Astrocyte of the spinal cord (primary cell): ENCODE results near the gene RNF34.
"Not testable (repeated sequence)": the region's sequence is repeated elsewhere in the genome, so short reads cannot be mapped to it uniquely, and the experiment has no call there.

ENCODE experiments used
- DNase-seq: peaks from one replicate; pipeline ENCODE4 v3.0.0; 2011; ENCODE audit warnings: low read depth, low spot score
- H3K4me3 ChIP-seq: 2 replicates; pipeline ENCODE4 v1.5.1; 2011; ENCODE audit warnings: low read depth, mild to moderate bottlenecking, low read length, moderate library complexity
- in situ Hi-C: cut with HindIII; loops from 2 replicates; pipeline ENCODE4 v1.10.0; 2017; ENCODE audit warnings: low sequenced_read_pairs
- TF ChIP-seq, protein P1 (sequence below): IDR thresholded peaks from 2 replicates; pipeline ENCODE4 v1.5.1; 2012; ENCODE audit warnings: low read depth, mild to moderate bottlenecking, low read length, inconsistent platforms

The RNF34 gene

DNA sequence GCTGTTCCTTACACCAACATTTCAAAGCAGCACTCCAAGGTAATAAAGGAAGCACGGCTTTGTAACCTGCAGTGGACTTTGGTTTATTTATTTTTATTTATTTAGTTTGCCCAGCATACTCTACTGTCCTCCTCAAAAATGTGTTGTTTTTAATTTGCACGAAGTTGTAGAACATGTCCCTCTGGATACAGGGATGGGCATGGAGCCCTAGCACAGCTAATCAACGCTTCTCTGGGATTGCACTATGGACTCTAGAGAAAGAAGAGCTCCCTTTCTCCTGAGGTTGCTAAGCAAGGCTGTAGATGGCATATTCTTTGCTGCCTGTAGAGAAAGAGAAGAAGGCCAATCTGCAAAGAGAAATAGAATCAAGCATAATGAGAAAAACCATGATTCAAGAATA is 41.8 kb upstream of the RNF34 start:
- in situ Hi-C loops = no loop called here
- DNase-seq = no peak
- TF ChIP-seq, protein P1, sequence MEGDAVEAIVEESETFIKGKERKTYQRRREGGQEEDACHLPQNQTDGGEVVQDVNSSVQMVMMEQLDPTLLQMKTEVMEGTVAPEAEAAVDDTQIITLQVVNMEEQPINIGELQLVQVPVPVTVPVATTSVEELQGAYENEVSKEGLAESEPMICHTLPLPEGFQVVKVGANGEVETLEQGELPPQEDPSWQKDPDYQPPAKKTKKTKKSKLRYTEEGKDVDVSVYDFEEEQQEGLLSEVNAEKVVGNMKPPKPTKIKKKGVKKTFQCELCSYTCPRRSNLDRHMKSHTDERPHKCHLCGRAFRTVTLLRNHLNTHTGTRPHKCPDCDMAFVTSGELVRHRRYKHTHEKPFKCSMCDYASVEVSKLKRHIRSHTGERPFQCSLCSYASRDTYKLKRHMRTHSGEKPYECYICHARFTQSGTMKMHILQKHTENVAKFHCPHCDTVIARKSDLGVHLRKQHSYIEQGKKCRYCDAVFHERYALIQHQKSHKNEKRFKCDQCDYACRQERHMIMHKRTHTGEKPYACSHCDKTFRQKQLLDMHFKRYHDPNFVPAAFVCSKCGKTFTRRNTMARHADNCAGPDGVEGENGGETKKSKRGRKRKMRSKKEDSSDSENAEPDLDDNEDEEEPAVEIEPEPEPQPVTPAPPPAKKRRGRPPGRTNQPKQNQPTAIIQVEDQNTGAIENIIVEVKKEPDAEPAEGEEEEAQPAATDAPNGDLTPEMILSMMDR = no peak
- H3K4me3 ChIP-seq = no peak overlapping the region

DNA sequence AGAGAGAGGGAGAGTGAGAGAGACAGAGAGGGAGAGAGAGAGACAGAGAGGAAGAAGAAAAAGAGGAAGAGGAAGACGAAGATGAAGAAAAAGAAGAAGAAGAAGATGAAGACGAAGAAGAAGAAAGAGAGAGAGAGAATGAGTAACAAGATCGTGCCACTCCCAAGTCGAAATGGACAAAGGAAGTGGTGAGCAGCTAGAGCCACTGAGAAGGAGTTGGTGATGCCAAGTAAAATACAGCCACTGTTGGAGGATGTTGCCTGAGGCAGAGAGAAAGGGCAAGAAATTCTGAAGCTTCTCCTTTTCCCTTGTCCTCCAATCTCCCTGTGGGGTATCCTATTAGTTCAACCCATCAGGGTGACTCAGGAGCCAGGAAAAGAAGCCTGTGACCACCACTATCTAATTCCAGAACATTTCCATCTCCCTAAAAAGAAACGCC is 35.2 kb upstream of the RNF34 start:
- peak; percentile 29 for DNase-seq
- in situ Hi-C loops = no loop called here

DNA sequence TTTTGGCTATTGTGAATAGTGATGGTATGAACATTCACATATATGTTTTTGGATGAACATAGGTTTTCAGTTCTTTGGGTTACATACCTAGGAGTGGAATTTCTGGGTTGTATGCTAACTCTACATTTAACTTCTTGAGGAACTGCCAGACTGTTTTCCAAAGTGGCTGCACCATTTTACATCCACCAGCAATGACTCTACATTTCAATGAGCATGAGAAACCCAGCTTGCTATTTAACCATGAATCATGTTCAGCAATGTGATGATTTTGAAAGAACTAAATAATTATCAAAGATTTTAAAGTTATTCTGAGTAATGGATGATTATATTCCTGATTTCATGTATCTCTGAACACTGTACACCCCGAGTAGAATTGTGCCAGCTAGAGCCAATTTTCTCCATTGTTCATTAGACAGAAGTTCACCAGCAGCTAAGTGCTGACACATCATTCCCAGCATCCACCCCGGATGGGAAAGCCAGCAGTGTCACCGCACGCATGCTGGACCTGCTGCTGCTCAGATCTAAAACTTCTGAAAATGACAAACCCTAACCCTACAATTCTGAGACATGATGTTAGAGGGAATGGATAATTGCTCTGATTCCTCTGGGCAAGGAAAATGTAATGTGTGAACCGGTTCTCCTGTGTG is 34.4 kb upstream of the RNF34 start:
- H3K4me3 ChIP-seq = no peak overlapping the region
- TF ChIP-seq, protein P1 = no peak
- in situ Hi-C loops = no loop called here
- no peak for DNase-seq

More for the DNA sequence above, 35.2 kb upstream of the RNF34 start:
- no peak overlapping the region for H3K4me3 ChIP-seq
- TF ChIP-seq, protein P1 = no peak

DNA sequence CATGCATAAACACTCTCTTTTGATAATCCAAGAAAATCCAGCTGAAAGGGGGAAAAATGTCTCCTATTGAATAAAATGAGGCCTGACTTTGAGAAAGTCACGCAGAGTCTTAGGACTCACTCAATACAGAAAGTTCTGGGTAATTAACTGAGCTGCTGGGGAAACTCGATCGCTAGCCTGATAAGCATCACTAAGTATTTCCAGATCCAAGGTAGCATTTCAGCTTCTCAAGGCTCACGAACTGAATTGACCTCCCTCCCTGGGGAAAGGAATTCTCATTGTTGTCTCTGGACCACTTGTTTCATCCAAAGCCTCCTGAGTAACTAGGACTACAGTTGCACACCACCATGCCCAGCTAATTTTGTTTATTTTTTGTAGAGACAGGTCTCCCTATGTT is 33.9 kb upstream of the RNF34 start:
- no peak for DNase-seq
- H3K4me3 ChIP-seq = no peak overlapping the region
- in situ Hi-C loops = no loop called here

DNA sequence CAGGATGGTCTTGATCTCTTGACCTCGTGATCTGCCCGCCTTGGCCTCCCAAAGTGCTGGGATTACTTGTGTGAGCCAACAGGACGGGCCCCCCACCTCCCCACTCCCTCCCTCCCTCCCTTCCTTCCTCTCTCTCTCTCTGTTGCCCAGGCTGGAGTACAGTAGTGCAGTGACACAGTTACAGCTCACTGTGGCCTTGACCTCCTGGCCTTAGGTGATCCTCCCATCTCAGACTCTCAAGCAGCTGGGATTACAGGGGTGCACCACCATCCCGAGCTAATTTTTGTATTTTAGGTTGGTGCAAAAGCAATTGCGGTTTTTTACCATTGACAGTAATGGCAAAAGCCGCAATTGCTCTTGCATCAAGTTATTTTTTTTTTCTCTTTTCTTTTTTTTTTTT is 28.5 kb upstream of the RNF34 start:
- in situ Hi-C loops = no loop called here
- DNase-seq = no peak
- no peak overlapping the region for H3K4me3 ChIP-seq
- TF ChIP-seq, protein P1 = no peak

More for the DNA sequence above, 33.9 kb upstream of the RNF34 start:
- TF ChIP-seq, protein P1 = no peak

DNA sequence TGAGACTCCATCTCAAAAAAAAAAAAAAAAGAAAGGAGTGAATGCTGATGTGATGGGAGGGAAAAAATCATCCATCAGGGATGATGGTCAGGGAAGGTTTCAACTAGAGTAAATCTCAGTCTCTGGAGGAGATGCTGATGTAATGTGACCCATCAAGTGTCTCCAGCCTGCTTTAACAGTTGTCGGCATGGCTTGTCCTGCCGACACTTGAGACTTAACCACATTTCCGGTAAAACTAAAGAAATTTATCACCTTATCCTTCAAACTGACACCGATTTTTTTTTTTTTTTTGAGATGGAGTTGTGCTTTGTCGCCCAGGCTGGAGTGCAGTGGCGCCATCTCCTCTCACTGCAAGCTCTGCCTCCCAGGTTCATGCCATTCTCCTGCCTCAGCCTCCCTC is 26.2 kb upstream of the RNF34 start:
- in situ Hi-C loops = no loop called here
- TF ChIP-seq, protein P1 = no peak
- no peak overlapping the region for H3K4me3 ChIP-seq
- no peak for DNase-seq

DNA sequence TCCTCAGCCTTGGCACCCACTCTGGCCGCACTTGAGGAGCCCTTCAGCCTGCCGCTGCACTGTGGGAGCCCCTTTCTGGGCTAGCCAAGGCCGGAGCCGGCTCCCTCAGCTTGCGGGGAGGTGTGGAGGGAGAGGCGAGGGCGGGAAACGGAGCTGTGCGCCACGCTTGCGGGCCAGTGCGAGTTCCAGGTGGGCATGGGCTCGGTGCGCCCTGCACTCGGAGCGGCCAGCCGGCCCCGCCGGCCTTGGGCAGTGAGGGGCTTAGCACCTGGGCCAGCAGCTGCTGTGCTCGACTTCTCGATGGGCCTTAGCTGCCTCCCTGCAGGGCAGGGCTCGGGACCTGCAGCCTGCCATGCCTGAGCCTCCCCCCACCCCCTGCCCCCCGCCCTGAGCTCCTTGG is 25.6 kb upstream of the RNF34 start:
- in situ Hi-C loops, H3K4me3 ChIP-seq, DNase-seq: not testable (repeated sequence)

DNA sequence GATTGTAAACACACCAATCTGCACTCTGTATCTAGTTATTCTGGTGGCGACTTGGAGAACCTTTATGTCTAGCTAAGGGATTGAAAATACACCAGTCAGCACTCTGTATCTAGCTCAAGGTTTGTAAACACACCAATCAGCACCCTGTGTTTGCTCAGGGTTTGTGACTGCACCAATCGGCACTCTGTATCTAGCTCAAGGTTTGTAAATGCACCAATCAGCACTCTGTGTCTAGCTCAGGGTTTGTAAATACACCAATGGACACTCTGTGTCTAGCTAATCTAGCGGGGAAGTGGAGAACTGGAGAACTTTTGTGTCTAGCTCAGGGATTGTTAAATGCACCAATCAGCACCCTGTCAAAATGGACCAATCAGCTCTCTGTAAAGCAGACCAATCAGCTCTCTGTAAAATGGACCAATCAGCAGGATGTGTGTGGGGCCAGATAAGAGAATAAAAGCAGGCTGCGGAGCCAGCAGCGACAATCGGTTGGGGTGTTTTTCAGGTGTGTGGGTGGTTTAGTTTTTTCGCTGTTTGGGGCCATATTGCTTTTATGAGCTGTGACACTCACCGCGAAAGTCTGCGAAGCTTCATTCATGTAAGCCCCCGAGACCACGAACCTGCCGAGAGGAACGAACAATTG is 24.9 kb upstream of the RNF34 start:
- in situ Hi-C loops, H3K4me3 ChIP-seq, DNase-seq: not testable (repeated sequence)
